Kasumi-1 (cell line): Measurements from ENCODE around the gene HOXB8.

Experiments
- DNase-seq, 2 experiments: peaks; one replicate each; lab custom pipeline; 2025; lab: John Stamatoyannopoulos, UW

HOXB8 gene

GRCh38 chr17:48615047-48615962 lies at the start of gene HOXB8:
TSS of gene HOXB8 (minus strand) at chr17:48615292. CDS start at chr17:48614704, 588 bp downstream.
- no peak for DNase-seq

- DNase-seq, result peak in 1 of 2 experiments; percentile 8
These were observed 48.2 kb upstream of the HOXB8 start for GRCh38 chr17:48663134-48663924.

- DNase-seq, result no peak
These were observed 40.8 kb upstream of the HOXB8 start for GRCh38 chr17:48655913-48656312.

GRCh38 chr17:48649741-48650140 lies 34.6 kb upstream of the HOXB8 start:
- no peak for DNase-seq

- DNase-seq, result no peak
These were observed 32.8 kb upstream of the HOXB8 start for GRCh38 chr17:48647963-48648245.

- no peak for DNase-seq
These were observed 32.2 kb upstream of the HOXB8 start for GRCh38 chr17:48647103-48647962.

GRCh38 chr17:48646183-48647102 lies 31.4 kb upstream of the HOXB8 start:
- no peak for DNase-seq

- DNase-seq, result no peak
These were observed 30.6 kb upstream of the HOXB8 start for GRCh38 chr17:48645639-48646182.

- no peak for DNase-seq
These were observed 29.9 kb upstream of the HOXB8 start for GRCh38 chr17:48644910-48645557.

- DNase-seq, result no peak
These were observed 29.1 kb upstream of the HOXB8 start for GRCh38 chr17:48644159-48644558.

GRCh38 chr17:48643697-48644012 lies 28.6 kb upstream of the HOXB8 start:
- DNase-seq, result no peak

GRCh38 chr17:48642843-48643696 lies 28.0 kb upstream of the HOXB8 start:
- no peak for DNase-seq

- no peak for DNase-seq
These were observed 27.2 kb upstream of the HOXB8 start for GRCh38 chr17:48642059-48642842.

- no peak for DNase-seq
These were observed 26.5 kb upstream of the HOXB8 start for GRCh38 chr17:48641541-48642058.

- DNase-seq, result no peak
These were observed 25.7 kb upstream of the HOXB8 start for GRCh38 chr17:48640858-48641180.

- no peak for DNase-seq
These were observed 25.1 kb upstream of the HOXB8 start for GRCh38 chr17:48639982-48640857.

- DNase-seq, result no peak
These were observed 24.0 kb upstream of the HOXB8 start for GRCh38 chr17:48639136-48639535.
